ENCODE measurements around the gene ADRB2. TPM values are rescaled to one million over a fixed set of nuclear protein-coding genes. Genes with fewer than 3 reads are reported as not detected.

ADRB2 gene
- total RNA-seq, 4 donors from 2014 or later, result 10.2 to 19.5 (median 11.9) TPM

DNA sequence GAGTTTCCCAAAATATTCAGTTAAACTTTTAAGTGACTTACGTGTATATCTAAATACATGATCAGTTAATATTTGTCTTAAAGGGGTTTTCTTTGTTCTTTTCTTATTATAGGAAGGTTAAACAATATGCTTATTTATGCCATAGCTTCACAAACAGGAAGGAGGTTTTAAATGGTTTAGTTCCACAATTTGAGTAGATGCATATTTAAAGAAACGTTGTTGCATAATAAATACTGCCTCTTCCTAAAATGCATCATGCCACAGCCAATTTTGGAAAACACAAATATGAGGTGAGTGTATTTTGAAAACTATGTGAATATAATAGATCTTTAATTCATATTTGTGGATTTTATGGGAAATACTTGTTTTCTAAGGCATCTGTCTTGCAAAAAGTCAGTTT lies 2.5 kb upstream of the ADRB2 start:
- 74 to 78% methylated on average over 2 of the region's 2 CpGs for WGBS, 2 donors
- intact Hi-C loops (cut with DNase I), result loop anchor here (10.0 kb wide), 1 partner anchor 171 kb away; no protein-coding TSS in a partner anchor
- no peaks in the 10 kb centered on the region for H3K27me3 ChIP-seq
- no peak overlapping the region for H3K4me3 ChIP-seq
- no peak for TF ChIP-seq POLR2A (IDR thresholded peaks at IDR 0.05)
- TF ChIP-seq, protein P1, sequence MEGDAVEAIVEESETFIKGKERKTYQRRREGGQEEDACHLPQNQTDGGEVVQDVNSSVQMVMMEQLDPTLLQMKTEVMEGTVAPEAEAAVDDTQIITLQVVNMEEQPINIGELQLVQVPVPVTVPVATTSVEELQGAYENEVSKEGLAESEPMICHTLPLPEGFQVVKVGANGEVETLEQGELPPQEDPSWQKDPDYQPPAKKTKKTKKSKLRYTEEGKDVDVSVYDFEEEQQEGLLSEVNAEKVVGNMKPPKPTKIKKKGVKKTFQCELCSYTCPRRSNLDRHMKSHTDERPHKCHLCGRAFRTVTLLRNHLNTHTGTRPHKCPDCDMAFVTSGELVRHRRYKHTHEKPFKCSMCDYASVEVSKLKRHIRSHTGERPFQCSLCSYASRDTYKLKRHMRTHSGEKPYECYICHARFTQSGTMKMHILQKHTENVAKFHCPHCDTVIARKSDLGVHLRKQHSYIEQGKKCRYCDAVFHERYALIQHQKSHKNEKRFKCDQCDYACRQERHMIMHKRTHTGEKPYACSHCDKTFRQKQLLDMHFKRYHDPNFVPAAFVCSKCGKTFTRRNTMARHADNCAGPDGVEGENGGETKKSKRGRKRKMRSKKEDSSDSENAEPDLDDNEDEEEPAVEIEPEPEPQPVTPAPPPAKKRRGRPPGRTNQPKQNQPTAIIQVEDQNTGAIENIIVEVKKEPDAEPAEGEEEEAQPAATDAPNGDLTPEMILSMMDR (IDR thresholded peaks at IDR 0.05), result no peak
- peaks cover 9 to 37% (median 10%) of the 10 kb centered on the region in 3 donors for H3K4me1 ChIP-seq
- H3K9me3 ChIP-seq, result no peaks in the 10 kb centered on the region
- no peak overlapping the region for H3K27ac ChIP-seq
- no peak for DNase-seq
- no peaks in the 10 kb centered on the region for H3K36me3 ChIP-seq

DNA sequence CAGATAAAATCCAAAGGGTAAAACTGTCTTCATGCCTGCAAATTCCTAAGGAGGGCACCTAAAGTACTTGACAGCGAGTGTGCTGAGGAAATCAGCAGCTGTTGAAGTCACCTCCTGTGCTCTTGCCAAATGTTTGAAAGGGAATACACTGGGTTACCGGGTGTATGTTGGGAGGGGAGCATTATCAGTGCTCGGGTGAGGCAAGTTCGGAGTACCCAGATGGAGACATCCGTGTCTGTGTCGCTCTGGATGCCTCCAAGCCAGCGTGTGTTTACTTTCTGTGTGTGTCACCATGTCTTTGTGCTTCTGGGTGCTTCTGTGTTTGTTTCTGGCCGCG lies 727 bp upstream of the ADRB2 start:
- 0 to 3% methylated on average over 2 to 8 of the region's 9 CpGs for WGBS, 2 donors
- Histone ChIP-seq H3K9me3 (no peaks in the 10 kb centered on the region), H3K4me1 (peaks cover 10 to 56% (median 11%) of the 10 kb centered on the region in 3 donors), H3K27ac (peak overlapping the region; percentile 91 to 93 (median 92)), H3K4me3 (peak overlapping the region; percentile 43 to 71 (median 68)), H3K36me3 (no peaks in the 10 kb centered on the region), H3K27me3 (no peaks in the 10 kb centered on the region)
- intact Hi-C loops (cut with DNase I), result loop anchor here (10.0 kb wide), 1 partner anchor 169 kb away; no protein-coding TSS in a partner anchor
- TF ChIP-seq, protein P1 (IDR thresholded peaks at IDR 0.05), result no peak
- TF ChIP-seq POLR2A (IDR thresholded peaks at IDR 0.05), result no peak
- no peak for DNase-seq

DNA sequence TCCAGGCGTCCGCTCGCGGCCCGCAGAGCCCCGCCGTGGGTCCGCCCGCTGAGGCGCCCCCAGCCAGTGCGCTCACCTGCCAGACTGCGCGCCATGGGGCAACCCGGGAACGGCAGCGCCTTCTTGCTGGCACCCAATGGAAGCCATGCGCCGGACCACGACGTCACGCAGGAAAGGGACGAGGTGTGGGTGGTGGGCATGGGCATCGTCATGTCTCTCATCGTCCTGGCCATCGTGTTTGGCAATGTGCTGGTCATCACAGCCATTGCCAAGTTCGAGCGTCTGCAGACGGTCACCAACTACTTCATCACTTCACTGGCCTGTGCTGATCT lies 294 bp downstream of the ADRB2 start:
- DNase-seq, result no peak
- WGBS, 2 donors, result 21% methylated on average over 12 of the region's 28 CpGs; no CpG with 5 or more reads in 1 of the 2 donors
- Histone ChIP-seq H3K27ac (peak overlapping the region; percentile 91 to 93 (median 92)), H3K9me3 (no peaks in the 10 kb centered on the region), H3K4me1 (peaks cover 16 to 66% (median 19%) of the 10 kb centered on the region in 3 donors), H3K27me3 (no peaks in the 10 kb centered on the region), H3K36me3 (no peaks in the 10 kb centered on the region), H3K4me3 (peak overlapping the region; percentile 43 to 71 (median 68))
- TF ChIP-seq POLR2A (IDR thresholded peaks at IDR 0.05), result no peak
- TF ChIP-seq, protein P1 (IDR thresholded peaks at IDR 0.05), result peak in 1 of 6 experiments; percentile 14
- intact Hi-C loops (cut with DNase I), result loop anchor here (10.0 kb wide), 1 partner anchor 168 kb away; no protein-coding TSS in a partner anchor

DNA sequence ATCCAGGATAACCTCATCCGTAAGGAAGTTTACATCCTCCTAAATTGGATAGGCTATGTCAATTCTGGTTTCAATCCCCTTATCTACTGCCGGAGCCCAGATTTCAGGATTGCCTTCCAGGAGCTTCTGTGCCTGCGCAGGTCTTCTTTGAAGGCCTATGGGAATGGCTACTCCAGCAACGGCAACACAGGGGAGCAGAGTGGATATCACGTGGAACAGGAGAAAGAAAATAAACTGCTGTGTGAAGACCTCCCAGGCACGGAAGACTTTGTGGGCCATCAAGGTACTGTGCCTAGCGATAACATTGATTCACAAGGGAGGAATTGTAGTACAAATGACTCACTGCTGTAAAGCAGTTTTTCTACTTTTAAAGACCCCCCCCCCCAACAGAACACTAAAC lies 1.3 kb downstream of the ADRB2 start:
- Histone ChIP-seq H3K9me3 (no peaks in the 10 kb centered on the region), H3K27ac (peak overlapping the region; percentile 91 to 93 (median 92)), H3K36me3 (no peaks in the 10 kb centered on the region), H3K27me3 (no peaks in the 10 kb centered on the region), H3K4me1 (peaks cover 20 to 76% (median 24%) of the 10 kb centered on the region in 3 donors), H3K4me3 (peak overlapping the region; percentile 43 to 71 (median 68))
- DNase-seq, result no peak
- intact Hi-C loops (cut with DNase I), result loop anchor here (10.0 kb wide), 1 partner anchor 167 kb away; no protein-coding TSS in a partner anchor
- TF ChIP-seq POLR2A (IDR thresholded peaks at IDR 0.05), result no peak
- TF ChIP-seq, protein P1 (IDR thresholded peaks at IDR 0.05), result no peak
- 27 to 74% methylated on average over 5 to 6 of the region's 7 CpGs for WGBS, 2 donors

DNA sequence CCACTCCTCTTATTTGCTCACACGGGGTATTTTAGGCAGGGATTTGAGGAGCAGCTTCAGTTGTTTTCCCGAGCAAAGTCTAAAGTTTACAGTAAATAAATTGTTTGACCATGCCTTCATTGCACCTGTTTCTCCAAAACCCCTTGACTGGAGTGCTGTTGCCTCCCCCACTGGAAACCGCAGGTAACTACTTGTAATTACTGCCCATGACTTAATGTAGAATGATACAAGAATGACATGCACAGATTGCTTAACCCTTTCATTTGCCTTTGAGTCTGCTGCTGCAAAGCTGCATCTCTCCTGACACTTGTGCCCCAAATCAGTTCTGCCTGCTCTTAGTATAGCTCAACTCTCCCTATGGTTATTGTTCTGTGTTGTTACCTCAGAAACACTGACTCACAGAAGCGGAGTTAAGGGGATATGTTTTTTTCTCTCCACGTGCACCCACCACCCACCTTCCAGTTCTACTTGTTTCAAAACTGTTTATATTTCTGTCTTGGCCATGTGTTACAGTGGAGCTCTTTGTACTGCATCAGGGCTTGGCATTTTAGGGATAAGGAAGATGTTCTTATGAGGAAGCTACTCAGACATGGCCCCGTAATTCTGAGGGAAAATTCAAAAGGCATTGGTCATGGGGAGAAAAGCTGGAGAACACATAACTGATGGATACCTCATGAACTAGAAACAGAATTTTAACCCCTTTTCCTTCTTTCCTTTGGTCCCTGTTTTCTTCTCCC lies 2.3 kb downstream of the ADRB2 start:
- 21 to 36% methylated on average over 6 of the region's 6 CpGs for WGBS, 2 donors
- no peak for TF ChIP-seq POLR2A (IDR thresholded peaks at IDR 0.05)
- TF ChIP-seq, protein P1 (IDR thresholded peaks at IDR 0.05), result peak in 2 of 6 experiments; percentile 37 to 44
- Histone ChIP-seq H3K4me3 (peak overlapping the region; percentile 43 to 71 (median 68)), H3K27ac (peak overlapping the region; percentile 36 to 93 (median 91)), H3K9me3 (no peaks in the 10 kb centered on the region), H3K36me3 (peaks cover 0 to 2% (median 0%) of the 10 kb centered on the region in 3 donors), H3K27me3 (no peaks in the 10 kb centered on the region), H3K4me1 (peaks cover 24 to 86% (median 25%) of the 10 kb centered on the region in 3 donors)
- intact Hi-C loops (cut with DNase I), result loop anchor here (10.0 kb wide), 1 partner anchor 166 kb away; no protein-coding TSS in a partner anchor
- no peak for DNase-seq
